ENCODE data around the gene DTHD1.

- TF ChIP-seq EZH2 (IDR thresholded peaks at IDR 0.05; ENCODE audit: low read length, missing control alignments), result no peak
- TF ChIP-seq, protein P1, sequence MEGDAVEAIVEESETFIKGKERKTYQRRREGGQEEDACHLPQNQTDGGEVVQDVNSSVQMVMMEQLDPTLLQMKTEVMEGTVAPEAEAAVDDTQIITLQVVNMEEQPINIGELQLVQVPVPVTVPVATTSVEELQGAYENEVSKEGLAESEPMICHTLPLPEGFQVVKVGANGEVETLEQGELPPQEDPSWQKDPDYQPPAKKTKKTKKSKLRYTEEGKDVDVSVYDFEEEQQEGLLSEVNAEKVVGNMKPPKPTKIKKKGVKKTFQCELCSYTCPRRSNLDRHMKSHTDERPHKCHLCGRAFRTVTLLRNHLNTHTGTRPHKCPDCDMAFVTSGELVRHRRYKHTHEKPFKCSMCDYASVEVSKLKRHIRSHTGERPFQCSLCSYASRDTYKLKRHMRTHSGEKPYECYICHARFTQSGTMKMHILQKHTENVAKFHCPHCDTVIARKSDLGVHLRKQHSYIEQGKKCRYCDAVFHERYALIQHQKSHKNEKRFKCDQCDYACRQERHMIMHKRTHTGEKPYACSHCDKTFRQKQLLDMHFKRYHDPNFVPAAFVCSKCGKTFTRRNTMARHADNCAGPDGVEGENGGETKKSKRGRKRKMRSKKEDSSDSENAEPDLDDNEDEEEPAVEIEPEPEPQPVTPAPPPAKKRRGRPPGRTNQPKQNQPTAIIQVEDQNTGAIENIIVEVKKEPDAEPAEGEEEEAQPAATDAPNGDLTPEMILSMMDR (conservative IDR thresholded peaks at IDR 0.05 in 1 of 2, IDR thresholded peaks at IDR 0.05 in 1 of 2; ENCODE audit: low read depth in 1 of 2, low read length in 2 of 2), result no peak
These were observed 38.6 kb upstream of the DTHD1 start for GRCh38 chr4:36242629-36243354.

Data from fibroblast of lung (primary cell).